Gastroesophageal sphincter (tissue), 4 donors: ENCODE measurements around the gene F5. TPM values are rescaled to one million over a fixed set of nuclear protein-coding genes. Genes with fewer than 3 reads are reported as not detected.
A peak's percentile ranks its signal among the peaks of the same experiment; 100 is the strongest.

Experiments used
- ATAC-seq: fragments of 150-250 bp; one replicate; pipeline ENCODE4 v1.9.1; 2016; ENCODE audit warnings: mild to moderate bottlenecking, moderate library complexity
- H3K27ac ChIP-seq, 4 donors: fragments of 200-600 bp; sonication (generic) in 3 of 4; 1 replicate in 3 of 4; 2 replicates in 1 of 4; pipeline ENCODE4 v1.5.1; 2016 to 2019
- H3K27me3 ChIP-seq: fragments of 200-600 bp; sonication (generic); one replicate; pipeline ENCODE4 v1.5.1; 2019
- H3K36me3 ChIP-seq, 2 donors: fragments of 200-600 bp; sonication (generic); one replicate each; pipeline ENCODE4 v1.5.1; 2019; ENCODE audit warnings: control low read depth in 1 of 2
- H3K4me1 ChIP-seq, 3 donors: fragments of 200-600 bp; sonication (generic); 1 replicate in 2 of 3; 2 replicates in 1 of 3; pipeline ENCODE4 v1.5.1; 2016 to 2019; ENCODE audit warnings: control low read depth in 2 of 3
- H3K4me3 ChIP-seq, 2 donors: fragments of 200-600 bp; sonication (generic); one replicate each; pipeline ENCODE4 v1.5.1; 2019; ENCODE audit warnings: mild to moderate bottlenecking in 1 of 2, moderate library complexity in 1 of 2
- H3K9me3 ChIP-seq, 3 donors: fragments of 200-600 bp; sonication (generic); one replicate each; pipeline ENCODE4 v1.5.1; 2017 to 2019; ENCODE audit warnings: control low read depth in 2 of 3
- EP300 ChIP-seq: sonication (generic); formaldehyde crosslinking; IDR thresholded peaks from one replicate; pipeline ENCODE4 v1.6.1; 2017; ENCODE audit warnings: antibody characterized with exemption, mild to moderate bottlenecking
- POLR2A ChIP-seq, 2 donors: fragments of 450-650 bp; IDR thresholded peaks; one replicate each; pipeline ENCODE4 v1.6.1; 2017; ENCODE audit warnings: antibody characterized with exemption in 2 of 2, mild to moderate bottlenecking in 2 of 2, moderate library complexity in 1 of 2
- POLR2AphosphoS5 ChIP-seq: sonication (generic); formaldehyde crosslinking; IDR thresholded peaks from one replicate; pipeline ENCODE4 v1.6.1; 2017; ENCODE audit warnings: antibody characterized with exemption
- WGBS, 2 donors: methylation state at CpG; one replicate each; pipeline ENCODE4 v1.1.5; 2018; ENCODE audit warnings: low coverage in 1 of 2; 5-methylcytosine and 5-hydroxymethylcytosine counted together
- total RNA-seq, 4 donors: library from RNA; depleted of rRNA; stranded (reverse); fragments of >200 nt; gene quantifications; one replicate each; pipeline ENCODE4 v1.1.0, GENCODE V29; 2016
- TF ChIP-seq, protein P1 (sequence below), 4 experiments: fragments of 200-600 bp in 2 of 4; fragments of 450-650 bp in 2 of 4; sonication (generic) in 1 of 4; IDR thresholded peaks; one replicate each; pipeline ENCODE4 v1.5.1; 2017 to 2019; ENCODE audit warnings: antibody characterized with exemption in 4 of 4, mild to moderate bottlenecking in 2 of 4, moderate library complexity in 2 of 4

Gene F5
- total RNA-seq, 4 donors from 2014 or later: 0.12 to 3.5 (median 0.42) TPM; not detected in 1

DNA sequence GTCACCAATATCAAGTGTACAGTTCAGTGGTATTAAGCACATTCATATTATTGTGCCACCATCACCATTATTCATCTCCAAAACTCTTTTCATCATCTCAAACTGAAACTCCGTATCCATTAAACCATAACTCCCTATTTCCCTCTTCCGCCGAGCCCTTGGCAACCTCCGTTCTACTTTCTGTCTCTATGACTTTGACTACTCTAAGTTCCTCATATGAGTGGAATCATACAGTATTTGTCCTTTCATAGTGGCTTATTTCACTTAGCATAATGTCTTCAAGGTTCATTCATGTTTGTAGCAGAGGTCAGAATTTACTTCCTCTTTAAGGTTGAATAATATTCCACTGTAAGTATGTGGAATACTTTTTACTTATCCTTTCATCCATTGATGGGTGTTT is 21.9 kb upstream of the F5 start:
- H3K4me1 ChIP-seq: no peaks in the 10 kb centered on the region
- TF ChIP-seq POLR2A (IDR thresholded peaks at IDR 0.05): no peak
- TF ChIP-seq, protein P1, sequence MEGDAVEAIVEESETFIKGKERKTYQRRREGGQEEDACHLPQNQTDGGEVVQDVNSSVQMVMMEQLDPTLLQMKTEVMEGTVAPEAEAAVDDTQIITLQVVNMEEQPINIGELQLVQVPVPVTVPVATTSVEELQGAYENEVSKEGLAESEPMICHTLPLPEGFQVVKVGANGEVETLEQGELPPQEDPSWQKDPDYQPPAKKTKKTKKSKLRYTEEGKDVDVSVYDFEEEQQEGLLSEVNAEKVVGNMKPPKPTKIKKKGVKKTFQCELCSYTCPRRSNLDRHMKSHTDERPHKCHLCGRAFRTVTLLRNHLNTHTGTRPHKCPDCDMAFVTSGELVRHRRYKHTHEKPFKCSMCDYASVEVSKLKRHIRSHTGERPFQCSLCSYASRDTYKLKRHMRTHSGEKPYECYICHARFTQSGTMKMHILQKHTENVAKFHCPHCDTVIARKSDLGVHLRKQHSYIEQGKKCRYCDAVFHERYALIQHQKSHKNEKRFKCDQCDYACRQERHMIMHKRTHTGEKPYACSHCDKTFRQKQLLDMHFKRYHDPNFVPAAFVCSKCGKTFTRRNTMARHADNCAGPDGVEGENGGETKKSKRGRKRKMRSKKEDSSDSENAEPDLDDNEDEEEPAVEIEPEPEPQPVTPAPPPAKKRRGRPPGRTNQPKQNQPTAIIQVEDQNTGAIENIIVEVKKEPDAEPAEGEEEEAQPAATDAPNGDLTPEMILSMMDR (IDR thresholded peaks at IDR 0.05): no peak
- TF ChIP-seq POLR2AphosphoS5: no peak
- no peak for TF ChIP-seq EP300
- H3K9me3 ChIP-seq: no peaks in the 10 kb centered on the region
- H3K36me3 ChIP-seq: no peaks in the 10 kb centered on the region
- H3K27me3 ChIP-seq: peaks cover 21% of the 10 kb centered on the region
- no peak overlapping the region for H3K4me3 ChIP-seq
- 60 to 72% methylated on average over 1 to 4 of the region's 4 CpGs for WGBS, 2 donors
- no peak overlapping the region for H3K27ac ChIP-seq
- no peak for ATAC-seq

DNA sequence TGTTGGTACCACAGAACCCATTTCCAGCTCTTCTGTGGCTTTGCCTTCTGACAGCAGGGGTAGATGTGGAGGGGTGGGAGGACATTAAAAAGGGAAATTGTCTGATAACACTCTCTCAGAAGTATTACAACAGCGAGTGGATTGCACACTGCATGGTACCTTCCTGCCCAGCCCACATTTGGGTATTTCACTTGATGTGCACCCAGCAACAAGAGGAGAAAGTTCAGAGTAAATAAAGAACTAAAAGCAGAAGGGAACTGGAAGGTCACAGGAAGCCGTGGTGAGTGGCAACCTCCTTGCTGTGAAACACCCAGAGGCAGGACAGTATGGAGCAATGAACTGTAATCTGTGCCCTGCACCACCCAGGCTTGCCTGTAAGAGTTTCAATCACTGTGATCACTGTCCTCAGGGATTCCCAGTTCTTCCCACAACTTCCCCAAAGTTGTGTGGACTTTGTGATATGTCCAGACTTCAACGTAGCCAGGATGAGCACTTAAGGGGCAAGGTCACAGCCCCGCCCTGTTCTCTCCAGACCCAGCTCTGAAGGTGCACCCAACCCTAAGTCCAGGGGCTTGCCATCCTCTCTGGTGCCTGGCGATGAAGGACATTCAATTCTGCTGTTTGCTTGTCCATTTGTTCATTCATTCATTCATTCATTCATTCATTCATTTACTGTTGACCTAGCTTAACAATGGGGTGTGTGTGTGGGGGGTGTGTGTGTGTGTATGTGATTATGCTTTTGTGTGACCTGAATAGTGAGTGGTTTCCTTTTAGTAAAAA is 18.7 kb upstream of the F5 start:
- WGBS, 2 donors: 47 to 59% methylated on average over 3 to 4 of the region's 5 CpGs
- no peak for ATAC-seq
- Histone ChIP-seq H3K9me3 (no peaks in the 10 kb centered on the region), H3K27me3 (peaks cover 11% of the 10 kb centered on the region), H3K27ac (no peak overlapping the region), H3K36me3 (no peaks in the 10 kb centered on the region), H3K4me1 (no peaks in the 10 kb centered on the region), H3K4me3 (no peak overlapping the region)
- TF ChIP-seq, protein P1 (IDR thresholded peaks at IDR 0.05): no peak
- TF ChIP-seq EP300: no peak

DNA sequence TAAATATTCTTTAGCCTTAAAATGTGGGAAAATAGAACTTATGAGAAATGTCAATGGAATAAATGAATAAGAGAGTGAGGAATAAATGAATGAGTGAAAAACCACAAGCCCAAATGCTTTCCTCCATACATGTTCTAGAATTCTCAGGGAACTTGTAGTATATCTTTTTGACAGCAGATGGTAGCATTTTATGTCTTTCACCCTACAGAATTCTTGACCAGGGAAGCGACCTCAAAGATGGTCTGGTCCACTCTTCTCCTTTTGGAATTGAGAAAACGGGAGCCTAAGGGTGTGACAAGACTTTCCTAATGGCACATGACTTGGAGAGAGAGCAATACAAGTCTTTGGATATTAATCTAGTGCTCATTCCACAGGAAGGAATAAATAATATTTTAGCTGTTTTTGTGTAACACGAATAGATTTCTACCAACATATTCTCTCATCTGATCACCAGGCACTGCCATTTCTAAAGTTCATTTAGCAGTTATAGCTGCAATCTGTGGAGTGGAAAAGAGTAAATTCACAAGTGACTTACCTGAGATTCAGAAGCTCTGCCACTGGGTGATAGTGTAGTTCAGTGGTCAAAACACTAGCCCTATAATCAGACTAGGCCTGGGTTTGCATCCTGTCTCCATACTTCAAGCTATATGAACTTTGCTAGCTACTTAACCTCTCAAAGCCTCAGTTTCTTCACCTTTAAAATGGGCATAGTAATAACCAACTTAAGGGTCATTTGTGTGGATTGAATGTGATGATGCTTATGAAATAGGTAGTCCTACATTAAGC is 15.0 kb upstream of the F5 start:
- Histone ChIP-seq H3K9me3 (no peaks in the 10 kb centered on the region), H3K27ac (no peak overlapping the region), H3K4me3 (no peak overlapping the region), H3K27me3 (peaks cover 5% of the 10 kb centered on the region), H3K4me1 (no peaks in the 10 kb centered on the region), H3K36me3 (no peaks in the 10 kb centered on the region)
- ATAC-seq: no peak
- WGBS, 2 donors: 27% methylated on average over 3 of the region's 3 CpGs
- no peak for TF ChIP-seq POLR2A (IDR thresholded peaks at IDR 0.05)
- TF ChIP-seq, protein P1 (IDR thresholded peaks at IDR 0.05): peak in 2 of 4 experiments; percentile 28 to 33

DNA sequence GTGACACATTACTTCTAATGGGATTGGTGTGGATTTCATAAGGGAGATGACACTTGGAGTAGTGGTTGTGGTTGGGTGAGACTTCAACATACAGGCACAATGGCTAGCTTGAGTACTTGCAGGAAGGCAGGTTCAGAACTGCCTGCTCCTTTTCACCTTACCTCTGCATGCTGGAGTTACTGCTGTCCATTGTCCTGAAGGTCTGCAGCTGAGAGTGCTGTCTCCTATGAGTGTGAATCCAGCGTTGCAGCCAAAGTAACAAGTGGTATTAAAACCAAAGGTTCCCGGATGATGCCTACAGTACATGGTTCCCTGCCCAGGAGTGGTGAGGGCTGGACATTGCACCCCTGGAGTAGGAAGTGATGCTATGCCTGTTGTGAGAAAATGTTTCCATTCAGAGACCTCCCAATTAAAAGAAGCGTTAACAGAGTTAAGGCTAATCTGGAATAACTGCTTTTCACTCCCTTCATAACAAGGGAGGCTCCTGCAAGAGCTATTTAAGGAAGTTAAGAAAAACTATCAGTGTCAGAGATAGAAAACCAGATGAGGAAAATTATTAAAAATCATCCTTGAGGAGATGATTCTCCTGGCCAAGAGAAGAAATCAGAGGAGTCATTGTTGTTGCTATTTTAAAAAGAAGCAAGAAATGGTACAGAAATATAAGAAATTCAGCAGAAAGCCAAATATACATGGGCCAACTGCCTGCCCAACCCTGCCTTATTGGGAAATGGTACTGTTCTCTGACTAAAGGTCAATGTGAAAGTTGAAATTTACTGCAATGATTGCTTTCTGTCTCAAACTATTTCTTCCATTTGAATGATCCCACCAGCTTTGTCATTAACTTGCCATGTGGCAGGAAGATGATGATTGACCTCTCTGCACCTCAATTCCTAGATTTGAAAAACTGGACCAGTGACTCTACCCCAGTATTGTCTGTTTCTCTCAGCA is 9.8 kb upstream of the F5 start:
- H3K4me3 ChIP-seq: no peak overlapping the region
- TF ChIP-seq, protein P1 (IDR thresholded peaks at IDR 0.05): no peak
- TF ChIP-seq POLR2A (IDR thresholded peaks at IDR 0.05): no peak
- no peak for TF ChIP-seq POLR2AphosphoS5
- no peak for TF ChIP-seq EP300
- H3K27ac ChIP-seq: no peak overlapping the region
- H3K9me3 ChIP-seq: no peaks in the 10 kb centered on the region
- ATAC-seq: no peak
- no peaks in the 10 kb centered on the region for H3K27me3 ChIP-seq
- 32 to 88% methylated on average over 1 to 3 of the region's 3 CpGs for WGBS, 2 donors
- no peaks in the 10 kb centered on the region for H3K36me3 ChIP-seq
- H3K4me1 ChIP-seq: no peaks in the 10 kb centered on the region
